HepG2 (cell line): Measurements from ENCODE around the gene MED4.

ENCODE experiments used
- CEBPB ChIP-seq: IDR thresholded peaks from 2 replicates; pipeline ENCODE4 v1.6.1; 2011; ENCODE audit warnings: low read depth, low read length, improper control_type of control experiment, borderline replicate concordance
- EP300 ChIP-seq, 3 experiments: sonication (generic) in 1 of 3; formaldehyde crosslinking in 1 of 3; IDR thresholded peaks; 2 replicates each; pipeline versions ENCODE4 v1.5.1 to v1.6.1; 2011 to 2020; ENCODE audit warnings: low read depth in 2 of 3, low read length in 2 of 3, borderline replicate concordance in 1 of 3, improper control_type of control experiment in 1 of 3, mild to moderate bottlenecking in 1 of 3, missing genetic modification reagents in 1 of 3, moderate library complexity in 1 of 3
- GABPB1 ChIP-seq: IDR thresholded peaks from 2 replicates; pipeline ENCODE4 v1.6.1; 2016; ENCODE audit warnings: mild to moderate bottlenecking, missing genetic modification reagents, moderate library complexity, missing compliant biosample characterization
- HIVEP1 ChIP-seq: sonication (generic); formaldehyde crosslinking; IDR thresholded peaks from 2 replicates; pipeline ENCODE4 v1.4.0; 2020; ENCODE audit warnings: mild to moderate bottlenecking, missing genetic modification reagents
- HNRNPL ChIP-seq: fragments of 200-400 bp; formaldehyde crosslinking; IDR thresholded peaks from 2 replicates; pipeline ENCODE4 v1.6.1; 2017; ENCODE audit warnings: mild to moderate bottlenecking, low read depth, low read length
- NFIC ChIP-seq: IDR thresholded peaks from 2 replicates; pipeline ENCODE4 v1.6.1; 2012; ENCODE audit warnings: mild to moderate bottlenecking, low read length, inconsistent platforms
- SMAD3 ChIP-seq: sonication (generic); formaldehyde crosslinking; IDR thresholded peaks from 2 replicates; pipeline ENCODE4 v1.4.0; 2020; ENCODE audit warnings: missing genetic modification reagents
- TAF1 ChIP-seq: sonication (generic); formaldehyde crosslinking; IDR thresholded peaks from 2 replicates; pipeline ENCODE4 v1.4.0; 2020; ENCODE audit warnings: missing genetic modification reagents
- THYN1 ChIP-seq: sonication (generic); formaldehyde crosslinking; IDR thresholded peaks from 2 replicates; pipeline ENCODE4 v1.8.1; 2023; ENCODE audit warnings: low read depth, mild to moderate bottlenecking, moderate library complexity, missing genetic modification reagents, borderline replicate concordance
- ZNF282 ChIP-seq: fragments of 450-650 bp; IDR thresholded peaks from 2 replicates; pipeline ENCODE4 v1.6.1; 2018; ENCODE audit not compliant: partially characterized antibody
- TF ChIP-seq, protein P1 (sequence below): sonication (generic); formaldehyde crosslinking; IDR thresholded peaks from 2 replicates; pipeline ENCODE4 v1.5.0; 2020; ENCODE audit warnings: missing genetic modification reagents, mild to moderate bottlenecking, borderline replicate concordance
- TF ChIP-seq, protein P2 (sequence below): IDR thresholded peaks from 2 replicates; pipeline ENCODE4 v1.6.1; 2012; ENCODE audit warnings: low read length, improper control_type of control experiment
- TF ChIP-seq, protein P3 (sequence below): sonication (generic); formaldehyde crosslinking; IDR thresholded peaks from 2 replicates; pipeline ENCODE4 v1.4.0; 2020; ENCODE audit warnings: missing genetic modification reagents
- TF ChIP-seq, protein P4 (sequence below): sonication (generic); formaldehyde crosslinking; IDR thresholded peaks from 2 replicates; pipeline ENCODE4 v1.5.0; 2020; ENCODE audit warnings: mild to moderate bottlenecking, missing genetic modification reagents, moderate library complexity

DNA sequence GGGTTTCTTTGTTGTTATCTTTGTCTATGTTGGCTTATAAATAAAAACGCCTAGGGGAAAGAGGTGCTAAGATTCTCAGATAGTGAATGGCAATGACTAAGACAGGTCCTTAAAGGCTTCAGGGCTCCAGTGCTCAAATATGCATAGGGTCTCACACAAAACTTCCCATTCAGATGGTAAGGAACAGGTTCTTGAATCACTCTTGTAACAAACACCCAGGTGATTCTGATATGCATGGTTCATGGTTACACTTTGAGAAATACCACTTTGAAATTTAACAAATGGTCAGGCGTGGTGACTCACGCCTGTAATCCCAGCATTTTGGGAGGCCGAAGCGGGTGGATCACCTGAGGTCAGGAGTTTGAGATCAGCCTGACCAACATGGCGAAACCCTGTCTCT is 40.3 kb downstream of the MED4 start:
- TF ChIP-seq NFIC, result no peak
- TF ChIP-seq, protein P1, sequence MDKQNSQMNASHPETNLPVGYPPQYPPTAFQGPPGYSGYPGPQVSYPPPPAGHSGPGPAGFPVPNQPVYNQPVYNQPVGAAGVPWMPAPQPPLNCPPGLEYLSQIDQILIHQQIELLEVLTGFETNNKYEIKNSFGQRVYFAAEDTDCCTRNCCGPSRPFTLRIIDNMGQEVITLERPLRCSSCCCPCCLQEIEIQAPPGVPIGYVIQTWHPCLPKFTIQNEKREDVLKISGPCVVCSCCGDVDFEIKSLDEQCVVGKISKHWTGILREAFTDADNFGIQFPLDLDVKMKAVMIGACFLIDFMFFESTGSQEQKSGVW, result no peak
- TF ChIP-seq, protein P2, sequence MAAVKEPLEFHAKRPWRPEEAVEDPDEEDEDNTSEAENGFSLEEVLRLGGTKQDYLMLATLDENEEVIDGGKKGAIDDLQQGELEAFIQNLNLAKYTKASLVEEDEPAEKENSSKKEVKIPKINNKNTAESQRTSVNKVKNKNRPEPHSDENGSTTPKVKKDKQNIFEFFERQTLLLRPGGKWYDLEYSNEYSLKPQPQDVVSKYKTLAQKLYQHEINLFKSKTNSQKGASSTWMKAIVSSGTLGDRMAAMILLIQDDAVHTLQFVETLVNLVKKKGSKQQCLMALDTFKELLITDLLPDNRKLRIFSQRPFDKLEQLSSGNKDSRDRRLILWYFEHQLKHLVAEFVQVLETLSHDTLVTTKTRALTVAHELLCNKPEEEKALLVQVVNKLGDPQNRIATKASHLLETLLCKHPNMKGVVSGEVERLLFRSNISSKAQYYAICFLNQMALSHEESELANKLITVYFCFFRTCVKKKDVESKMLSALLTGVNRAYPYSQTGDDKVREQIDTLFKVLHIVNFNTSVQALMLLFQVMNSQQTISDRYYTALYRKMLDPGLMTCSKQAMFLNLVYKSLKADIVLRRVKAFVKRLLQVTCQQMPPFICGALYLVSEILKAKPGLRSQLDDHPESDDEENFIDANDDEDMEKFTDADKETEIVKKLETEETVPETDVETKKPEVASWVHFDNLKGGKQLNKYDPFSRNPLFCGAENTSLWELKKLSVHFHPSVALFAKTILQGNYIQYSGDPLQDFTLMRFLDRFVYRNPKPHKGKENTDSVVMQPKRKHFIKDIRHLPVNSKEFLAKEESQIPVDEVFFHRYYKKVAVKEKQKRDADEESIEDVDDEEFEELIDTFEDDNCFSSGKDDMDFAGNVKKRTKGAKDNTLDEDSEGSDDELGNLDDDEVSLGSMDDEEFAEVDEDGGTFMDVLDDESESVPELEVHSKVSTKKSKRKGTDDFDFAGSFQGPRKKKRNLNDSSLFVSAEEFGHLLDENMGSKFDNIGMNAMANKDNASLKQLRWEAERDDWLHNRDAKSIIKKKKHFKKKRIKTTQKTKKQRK, result no peak
- TF ChIP-seq, protein P3, sequence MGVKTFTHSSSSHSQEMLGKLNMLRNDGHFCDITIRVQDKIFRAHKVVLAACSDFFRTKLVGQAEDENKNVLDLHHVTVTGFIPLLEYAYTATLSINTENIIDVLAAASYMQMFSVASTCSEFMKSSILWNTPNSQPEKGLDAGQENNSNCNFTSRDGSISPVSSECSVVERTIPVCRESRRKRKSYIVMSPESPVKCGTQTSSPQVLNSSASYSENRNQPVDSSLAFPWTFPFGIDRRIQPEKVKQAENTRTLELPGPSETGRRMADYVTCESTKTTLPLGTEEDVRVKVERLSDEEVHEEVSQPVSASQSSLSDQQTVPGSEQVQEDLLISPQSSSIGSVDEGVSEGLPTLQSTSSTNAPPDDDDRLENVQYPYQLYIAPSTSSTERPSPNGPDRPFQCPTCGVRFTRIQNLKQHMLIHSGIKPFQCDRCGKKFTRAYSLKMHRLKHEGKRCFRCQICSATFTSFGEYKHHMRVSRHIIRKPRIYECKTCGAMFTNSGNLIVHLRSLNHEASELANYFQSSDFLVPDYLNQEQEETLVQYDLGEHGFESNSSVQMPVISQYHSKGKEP (CRISPR knock-in tag), result no peak
- no peak for TF ChIP-seq ZNF282
- TF ChIP-seq, protein P4, sequence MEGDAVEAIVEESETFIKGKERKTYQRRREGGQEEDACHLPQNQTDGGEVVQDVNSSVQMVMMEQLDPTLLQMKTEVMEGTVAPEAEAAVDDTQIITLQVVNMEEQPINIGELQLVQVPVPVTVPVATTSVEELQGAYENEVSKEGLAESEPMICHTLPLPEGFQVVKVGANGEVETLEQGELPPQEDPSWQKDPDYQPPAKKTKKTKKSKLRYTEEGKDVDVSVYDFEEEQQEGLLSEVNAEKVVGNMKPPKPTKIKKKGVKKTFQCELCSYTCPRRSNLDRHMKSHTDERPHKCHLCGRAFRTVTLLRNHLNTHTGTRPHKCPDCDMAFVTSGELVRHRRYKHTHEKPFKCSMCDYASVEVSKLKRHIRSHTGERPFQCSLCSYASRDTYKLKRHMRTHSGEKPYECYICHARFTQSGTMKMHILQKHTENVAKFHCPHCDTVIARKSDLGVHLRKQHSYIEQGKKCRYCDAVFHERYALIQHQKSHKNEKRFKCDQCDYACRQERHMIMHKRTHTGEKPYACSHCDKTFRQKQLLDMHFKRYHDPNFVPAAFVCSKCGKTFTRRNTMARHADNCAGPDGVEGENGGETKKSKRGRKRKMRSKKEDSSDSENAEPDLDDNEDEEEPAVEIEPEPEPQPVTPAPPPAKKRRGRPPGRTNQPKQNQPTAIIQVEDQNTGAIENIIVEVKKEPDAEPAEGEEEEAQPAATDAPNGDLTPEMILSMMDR (CRISPR knock-in tag), result no peak
- no peak for TF ChIP-seq HIVEP1
- TF ChIP-seq SMAD3 (CRISPR knock-in tag), result no peak
- TF ChIP-seq HNRNPL, result no peak
- no peak for TF ChIP-seq TAF1 (CRISPR knock-in tag)
- no peak for TF ChIP-seq EP300 (IDR thresholded peaks at IDR 0.05; ENCODE audit: low read depth in 2 of 2, low read length in 2 of 2)
- TF ChIP-seq EP300 (CRISPR knock-in tag; IDR thresholded peaks at IDR 0.05; ENCODE audit: borderline replicate concordance), result no peak
- TF ChIP-seq THYN1 (CRISPR knock-in tag), result no peak
- no peak for TF ChIP-seq CEBPB
- no peak for TF ChIP-seq GABPB1 (CRISPR knock-in tag)
